Measurements from ENCODE around the gene ACADVL.

The ACADVL gene

GRCh38 chr17:7191069-7191468, 28.7 kb upstream of the ACADVL start:
- no peak for DNase-seq (ENCODE audit: low spot score)

- DNase-seq (ENCODE audit: low spot score): no peak
Observed at GRCh38 chr17:7191571-7192270, 28.0 kb upstream of the ACADVL start.

DNA sequence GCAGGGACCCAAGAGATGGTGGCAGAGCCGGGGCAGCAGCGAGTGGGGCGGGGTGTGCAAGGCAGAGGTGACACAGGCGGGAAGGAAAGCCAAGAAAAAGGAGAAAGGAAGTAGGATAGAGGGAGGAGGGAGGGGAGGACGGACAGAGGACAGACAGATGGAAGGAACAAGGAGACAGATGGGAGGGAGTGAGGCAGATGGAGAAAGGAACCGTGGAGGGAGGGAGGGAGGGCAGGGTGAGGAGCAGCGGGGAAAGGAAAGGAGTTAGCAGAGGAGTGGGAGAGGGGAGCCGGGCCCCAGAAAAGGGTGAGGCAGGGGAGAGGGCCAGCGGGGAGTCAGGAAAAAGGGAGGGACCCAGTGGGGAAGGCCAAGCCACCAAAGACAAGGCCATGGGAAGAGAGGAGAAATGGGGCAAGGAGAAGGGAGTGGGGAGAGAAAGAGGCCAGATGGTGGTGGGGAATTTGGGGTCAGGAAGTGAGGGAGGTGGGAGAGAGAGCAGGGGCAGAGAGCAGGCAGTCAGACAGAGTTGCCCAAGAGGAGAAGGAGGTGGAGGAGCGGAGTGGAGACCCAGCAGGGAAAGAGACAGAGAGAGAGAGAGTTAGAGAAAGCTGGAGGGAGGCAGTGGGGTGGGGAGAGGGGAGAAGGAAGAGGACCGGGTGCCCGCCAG, 27.3 kb upstream of the ACADVL start:
- no peak for DNase-seq (ENCODE audit: low spot score)

- DNase-seq (ENCODE audit: low spot score): no peak
Observed at GRCh38 chr17:7195971-7196370, 23.8 kb upstream of the ACADVL start.

- DNase-seq (ENCODE audit: low spot score): no peak
Observed at GRCh38 chr17:7196651-7197401, 22.9 kb upstream of the ACADVL start.

- no peak for DNase-seq (ENCODE audit: low spot score)
Observed at GRCh38 chr17:7203391-7203790, 16.3 kb upstream of the ACADVL start.

GRCh38 chr17:7204336-7204735, 15.4 kb upstream of the ACADVL start:
- no peak for DNase-seq (ENCODE audit: low spot score)

DNA sequence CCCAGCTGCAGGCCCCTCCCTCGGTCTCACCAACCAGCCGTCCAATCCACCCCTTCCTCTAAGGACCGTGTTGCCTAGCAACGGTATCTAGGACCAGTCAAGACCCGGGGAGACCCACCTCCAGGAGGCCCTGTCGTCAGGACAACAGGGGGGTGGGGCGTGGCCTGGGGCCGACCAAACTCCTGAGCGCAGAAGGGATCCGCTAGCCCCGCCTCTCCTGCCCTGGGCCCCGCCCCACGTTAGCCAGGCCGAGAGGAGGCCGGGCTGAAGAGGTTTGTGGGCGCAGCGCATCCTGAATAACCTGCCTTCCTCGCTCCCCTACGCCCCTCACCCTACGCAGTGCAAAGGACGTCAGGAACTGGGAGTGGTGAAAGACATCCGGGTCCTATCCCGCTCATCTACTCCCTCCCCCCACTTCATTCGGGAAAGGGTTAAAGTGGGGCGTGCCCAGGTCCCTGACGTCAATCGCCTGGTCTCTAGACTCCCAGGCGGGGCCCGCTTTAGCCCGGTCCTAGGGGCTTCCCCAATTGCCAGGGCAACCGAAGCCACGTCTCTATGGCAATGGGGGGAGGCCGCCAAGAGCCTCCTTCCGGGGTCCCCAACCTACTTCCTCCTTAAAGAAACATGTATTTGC, 14.8 kb upstream of the ACADVL start:
- peak; percentile 99 for DNase-seq (ENCODE audit: low spot score)

GRCh38 chr17:7205561-7205960, 14.2 kb upstream of the ACADVL start:
- DNase-seq (ENCODE audit: low spot score): no peak

DNA sequence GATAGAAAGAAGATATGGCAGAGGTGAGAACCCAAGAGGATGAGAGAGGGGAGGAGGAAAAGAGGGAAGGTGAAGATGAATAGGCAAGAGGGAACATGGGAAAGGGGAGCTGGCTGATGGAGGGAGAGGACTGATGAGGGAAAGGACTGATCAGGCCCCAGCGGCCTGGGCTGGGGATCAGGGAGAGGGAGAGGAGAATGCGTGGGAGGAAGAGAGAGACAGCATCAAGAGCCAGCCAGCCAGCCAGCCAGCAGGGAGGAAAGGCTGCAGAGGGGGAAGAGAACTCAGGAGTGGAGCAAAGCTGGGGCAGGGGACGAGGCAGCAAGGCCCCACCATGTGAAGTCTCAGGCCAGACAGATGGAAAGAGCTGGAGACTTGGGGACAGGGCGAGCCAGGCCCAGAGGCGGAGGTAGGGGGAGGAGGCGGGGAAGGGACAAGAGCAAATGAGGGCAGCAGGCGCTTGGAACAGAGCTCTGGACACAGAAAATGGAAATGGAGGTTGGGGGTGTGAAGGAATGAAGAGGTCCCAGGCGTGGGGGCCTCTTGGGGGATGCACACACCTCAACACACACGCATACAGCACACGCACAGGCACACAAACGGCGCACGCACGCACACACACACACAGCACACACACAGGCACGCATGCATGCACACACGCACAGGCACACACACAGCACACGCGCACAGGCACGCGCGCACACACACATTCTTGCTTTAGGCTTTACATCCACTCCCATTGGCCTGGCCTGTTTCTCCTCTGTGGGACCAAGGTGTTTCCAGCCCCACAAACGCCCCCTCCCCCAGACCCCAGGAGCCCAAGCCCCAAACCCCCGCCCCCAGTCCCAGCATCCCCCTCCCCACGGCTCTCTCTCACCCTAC, 12.4 kb upstream of the ACADVL start:
- DNase-seq (ENCODE audit: low spot score): no peak

GRCh38 chr17:7208027-7208571, 11.6 kb upstream of the ACADVL start:
- peak; percentile 87 for DNase-seq (ENCODE audit: low spot score)

DNA sequence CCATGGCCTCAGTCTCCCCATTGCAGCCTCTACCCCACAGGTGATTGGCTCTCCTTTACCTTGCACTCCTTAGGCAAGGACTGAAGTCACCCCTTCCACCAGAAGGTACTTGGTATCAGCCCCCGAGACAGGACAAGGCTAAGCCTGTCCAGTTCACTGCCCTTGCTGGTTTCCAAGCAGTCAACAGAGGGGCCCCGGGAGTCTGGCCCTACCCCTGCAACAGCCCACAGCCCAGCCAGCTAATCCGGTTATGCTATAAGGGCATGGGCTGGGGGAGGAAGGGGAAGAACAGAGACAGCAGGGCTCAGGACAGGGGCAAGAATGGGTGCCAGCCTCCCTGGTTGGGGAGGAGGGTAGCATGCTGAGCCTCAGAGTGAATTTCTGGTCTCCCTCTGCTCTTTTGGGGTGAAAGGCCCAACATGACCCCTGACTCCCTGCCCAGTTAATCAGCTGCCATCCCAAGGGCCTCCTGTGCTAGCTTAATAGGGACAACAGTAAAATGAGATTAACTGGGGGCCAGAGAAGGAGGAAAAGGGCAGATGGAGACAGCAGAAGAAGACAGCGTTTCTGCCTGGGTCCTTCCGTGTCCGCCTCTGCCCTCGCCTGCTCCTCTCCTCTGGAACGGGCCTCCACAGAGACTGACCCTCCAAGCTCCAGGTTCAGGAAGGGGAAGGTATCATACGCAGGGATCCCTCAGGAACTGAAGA, 10.8 kb upstream of the ACADVL start:
- DNase-seq (ENCODE audit: low spot score): peak; percentile 67

DNA sequence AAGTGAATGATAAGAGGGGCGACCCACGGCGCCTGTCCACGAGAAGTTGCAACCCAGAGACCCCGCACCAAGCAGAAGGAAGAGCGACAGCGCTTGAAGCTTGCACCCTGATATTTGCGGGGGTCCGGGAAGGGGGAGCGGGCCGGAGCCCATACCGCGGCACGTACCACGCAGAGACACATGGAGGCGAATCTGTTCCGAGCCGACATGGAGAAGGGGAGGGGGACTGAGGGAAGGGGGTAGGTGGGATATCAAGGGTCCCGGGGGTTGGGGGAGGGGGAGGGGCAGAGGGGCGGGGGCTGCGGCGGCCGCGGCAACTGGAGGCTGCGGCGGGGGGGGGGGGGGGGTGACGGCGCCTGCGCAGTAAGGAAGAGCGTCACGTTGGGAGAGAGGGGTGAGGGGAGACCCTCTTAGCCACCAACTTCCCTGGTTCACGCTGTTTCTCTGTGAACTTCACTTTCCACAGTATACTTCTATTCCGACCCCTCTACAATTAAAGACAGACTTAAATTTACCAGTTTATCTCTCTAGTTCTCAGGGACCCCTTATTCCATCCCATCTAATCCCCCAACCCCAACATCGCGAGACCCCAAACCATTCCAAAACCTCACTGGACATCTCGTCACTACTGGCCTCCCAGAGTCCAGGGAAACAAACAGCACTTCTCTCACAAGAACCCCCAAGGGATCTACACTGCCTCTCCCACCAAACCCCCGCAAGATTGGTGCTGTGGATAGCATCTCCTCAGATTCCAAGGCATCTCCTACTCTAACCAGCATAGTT, 8.1 kb upstream of the ACADVL start:
- no peak for DNase-seq (ENCODE audit: low spot score)

- DNase-seq (ENCODE audit: low spot score): peak; percentile 100
Observed at GRCh38 chr17:7213895-7214299, 5.8 kb upstream of the ACADVL start.

GRCh38 chr17:7214300-7215135, 5.2 kb upstream of the ACADVL start:
- DNase-seq (ENCODE audit: low spot score): peak; percentile 100

DNA sequence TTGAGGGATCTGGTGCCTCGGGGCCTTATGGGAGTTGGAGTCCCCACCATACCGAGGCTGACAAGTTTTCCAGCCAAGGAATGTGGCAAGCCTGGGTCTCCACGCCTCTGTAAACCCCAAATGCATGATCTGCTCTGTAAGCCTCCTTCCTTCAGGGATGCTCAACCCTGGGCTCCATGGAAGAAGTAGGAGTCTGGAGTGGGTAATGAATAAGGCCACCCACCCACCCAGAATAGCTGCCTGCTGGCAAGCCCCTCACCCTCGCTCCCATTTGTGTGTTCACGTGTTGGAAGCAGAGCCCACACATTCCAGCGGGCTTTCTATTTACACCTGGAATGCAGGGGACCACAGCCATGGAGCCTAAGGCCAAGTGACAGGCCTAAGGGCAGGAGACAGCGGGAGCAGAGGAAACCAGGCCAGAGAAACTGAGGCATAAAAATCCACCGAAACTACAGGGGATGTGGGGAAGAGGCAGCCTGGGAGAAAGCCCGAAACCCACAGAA, 4.6 kb upstream of the ACADVL start:
- DNase-seq (ENCODE audit: low spot score): no peak

GRCh38 chr17:7215652-7216180, 4.0 kb upstream of the ACADVL start:
- peak; percentile 62 for DNase-seq (ENCODE audit: low spot score)
